HuH-7 (cell line): ENCODE results near the gene ARVCF.

ENCODE experiments used
- DNase-seq: peaks from one replicate; pipeline ENCODE4 v3.0.0; 2011; ENCODE audit warnings: low spot score

The ARVCF gene

DNA sequence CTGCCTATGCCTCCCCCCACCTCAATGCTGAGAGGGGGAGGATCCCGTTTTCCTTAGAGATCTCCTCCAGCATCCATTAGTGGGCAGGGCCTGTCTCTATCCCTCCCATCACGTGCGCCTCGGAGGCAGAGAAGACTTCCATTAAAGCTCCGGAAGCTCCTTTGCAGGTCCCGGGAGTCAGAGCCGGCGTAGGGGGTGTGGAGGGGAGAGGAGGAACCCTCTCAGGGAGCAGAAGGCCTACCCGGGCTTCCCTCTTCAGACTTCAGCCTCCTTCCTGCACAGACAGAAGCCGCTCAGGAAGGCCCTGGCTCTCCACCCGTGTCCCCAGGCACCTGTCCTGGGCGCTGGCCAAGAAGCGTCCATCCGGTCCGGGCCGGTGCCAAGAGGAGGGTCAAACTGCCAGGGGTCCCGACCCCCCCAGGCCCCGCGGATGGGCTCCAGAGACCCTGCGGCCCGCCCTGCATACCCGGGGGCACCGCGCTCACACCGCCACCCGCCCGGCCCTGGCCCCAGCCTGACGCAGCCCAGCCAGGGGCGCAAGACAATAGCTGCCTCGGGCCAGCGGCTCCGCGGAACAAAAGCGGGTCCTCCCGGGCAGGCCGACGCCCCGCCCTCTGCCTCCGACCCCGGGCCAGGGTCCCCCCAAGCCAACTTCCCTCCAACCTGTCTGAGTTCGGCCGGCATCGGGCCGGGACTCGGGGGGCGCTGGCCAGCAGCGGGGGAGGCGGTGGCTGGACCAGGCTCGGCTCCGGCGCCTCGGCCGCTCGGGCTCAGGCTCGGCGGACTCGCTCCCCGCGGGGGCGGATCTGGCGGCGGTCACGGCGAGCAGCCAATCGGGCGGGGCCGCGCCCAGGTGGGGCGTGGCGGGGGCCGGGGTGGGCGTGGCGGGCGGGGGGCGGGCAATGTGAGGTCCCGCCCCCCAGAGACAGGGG, 29.9 kb downstream of the ARVCF start:
- DNase-seq: peak; percentile 96

DNA sequence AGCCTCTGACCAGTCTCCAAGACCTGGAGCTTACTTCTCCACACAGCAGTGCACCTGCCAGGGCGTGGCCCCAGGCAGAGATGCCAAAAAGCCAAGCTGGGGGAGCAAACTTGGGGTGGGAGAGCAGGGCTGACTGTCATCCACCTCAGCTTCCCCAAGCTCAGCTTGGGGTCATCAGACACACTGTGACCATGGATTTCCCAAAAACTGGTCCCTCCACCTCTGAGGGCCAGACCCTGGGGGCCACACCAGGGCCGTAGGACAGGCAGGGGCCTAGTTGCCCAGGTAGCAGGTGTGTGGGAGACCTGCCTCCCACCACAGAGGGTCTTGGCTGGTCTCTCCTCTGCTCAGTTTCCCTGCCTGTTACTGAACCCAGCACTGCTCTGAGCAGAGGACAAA, 30.6 kb downstream of the ARVCF start:
- DNase-seq: no peak

- no peak for DNase-seq
Observed at GRCh38 chr22:19984851-19985811, 31.5 kb downstream of the ARVCF start.

DNA sequence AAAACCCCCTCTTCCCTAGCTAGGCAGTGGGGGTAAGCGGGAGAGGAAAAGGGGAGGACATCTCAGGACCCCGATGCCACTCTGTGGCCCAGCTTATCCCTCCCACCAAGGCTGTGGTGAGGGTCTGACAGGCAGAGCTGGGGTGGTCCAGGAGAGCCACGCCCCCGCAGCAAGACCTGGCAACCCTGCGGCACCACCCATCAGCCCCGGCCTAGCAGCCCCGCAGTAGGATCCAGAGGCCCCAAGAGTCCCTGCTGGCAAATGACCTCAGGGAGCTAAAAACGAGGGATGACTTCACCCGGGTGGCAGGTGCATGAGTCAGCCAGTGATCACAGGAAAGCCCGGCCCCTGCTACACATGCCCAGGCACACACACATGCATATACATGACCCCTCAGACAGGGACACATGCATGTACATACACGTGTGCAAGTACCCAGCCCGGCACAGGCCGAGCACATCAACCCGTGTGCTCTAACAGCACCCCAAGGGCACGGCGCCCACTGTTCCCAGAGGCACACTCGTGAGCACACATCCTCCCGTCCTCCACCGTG, 32.3 kb downstream of the ARVCF start:
- DNase-seq: no peak

DNA sequence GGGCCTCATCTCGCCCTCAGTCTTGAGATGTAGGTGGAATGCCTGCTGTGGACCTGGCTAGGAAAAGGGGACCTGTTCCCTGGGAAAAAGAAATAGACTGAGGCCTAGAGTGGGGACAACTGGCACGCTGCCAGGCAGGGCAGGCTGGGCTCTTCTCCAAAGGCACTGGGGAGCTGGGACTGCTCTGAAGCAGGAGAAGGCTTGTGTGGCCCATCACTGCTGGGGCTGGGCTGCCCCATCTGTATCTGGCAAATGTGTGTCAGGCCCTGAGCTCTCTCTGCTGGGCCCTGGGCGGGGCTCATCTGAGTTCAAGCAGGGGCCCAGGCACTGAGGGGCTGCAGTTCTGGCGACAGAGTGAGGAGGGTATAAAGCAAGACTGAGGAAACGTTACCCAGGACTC, 32.9 kb downstream of the ARVCF start:
- DNase-seq: no peak

DNA sequence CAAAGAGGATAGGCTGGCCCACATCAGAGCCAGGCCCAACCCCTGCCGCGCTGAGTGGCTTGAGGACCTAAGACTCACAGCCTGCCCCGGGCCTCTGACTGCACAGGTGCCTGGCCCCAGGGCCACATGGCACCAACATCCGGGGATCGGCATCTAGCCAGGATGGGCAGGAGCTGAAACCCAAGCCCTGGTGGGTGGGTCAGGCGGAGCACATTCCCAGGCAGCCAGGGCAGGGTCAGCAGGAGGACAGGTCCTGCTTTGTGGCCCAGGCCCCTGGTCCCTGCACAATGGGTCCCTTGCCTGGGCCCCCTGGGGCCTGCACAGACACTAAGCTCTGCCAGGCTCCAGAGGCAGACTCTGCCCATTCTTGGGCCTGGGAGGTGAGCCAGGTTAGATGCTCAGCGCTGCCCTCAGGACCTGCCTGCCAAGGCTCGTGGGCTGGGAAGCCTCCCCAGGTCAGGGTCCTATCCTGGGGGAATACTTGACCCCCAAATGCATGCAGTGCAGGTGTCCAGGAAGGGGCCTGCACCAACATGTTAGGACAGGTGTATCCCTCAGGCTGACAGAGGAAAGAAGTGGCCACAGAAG, 33.5 kb downstream of the ARVCF start:
- no peak for DNase-seq

GRCh38 chr22:19981961-19982920, 34.4 kb downstream of the ARVCF start:
- DNase-seq: no peak

- DNase-seq: no peak
Observed at GRCh38 chr22:19981171-19981960, 35.3 kb downstream of the ARVCF start.

- DNase-seq: no peak
Observed at GRCh38 chr22:19980766-19981165, 35.9 kb downstream of the ARVCF start.

DNA sequence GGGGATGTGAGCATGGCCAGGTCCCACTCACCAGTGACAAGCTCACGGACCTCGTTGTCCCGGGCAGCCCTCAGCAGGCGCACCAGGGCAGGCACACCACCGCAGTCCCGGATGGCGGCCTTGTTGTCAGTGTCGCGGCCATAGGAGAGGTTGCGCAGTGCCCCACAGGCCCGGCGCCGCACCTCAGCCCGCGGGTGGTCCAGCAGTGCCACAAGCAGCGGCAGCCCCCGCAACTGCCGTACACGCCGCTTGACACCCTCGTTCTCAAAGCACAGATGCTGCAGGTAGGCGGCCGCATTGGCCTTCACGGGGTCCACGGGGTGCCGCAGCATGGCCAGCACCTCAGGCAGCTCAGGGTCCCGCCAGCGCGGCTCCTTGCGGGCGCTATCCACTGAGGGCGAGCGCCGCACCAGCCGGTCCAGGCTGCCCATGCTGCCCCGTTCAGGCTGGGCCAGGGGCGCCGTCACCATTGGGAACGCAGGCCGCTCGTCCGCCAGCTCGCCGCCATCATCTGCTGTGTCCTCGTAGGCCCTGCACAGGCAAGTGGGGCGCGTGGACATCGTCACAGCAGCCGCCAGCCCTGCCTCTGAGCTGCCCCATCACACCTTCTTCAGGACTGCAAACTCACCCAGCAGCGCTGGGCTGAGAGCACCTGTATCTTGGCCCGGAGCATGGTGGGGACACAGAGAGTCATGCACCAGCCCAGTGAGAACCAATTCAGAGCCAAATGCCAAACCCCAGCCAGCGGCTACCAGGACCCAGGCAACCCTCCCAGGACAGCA, 36.7 kb downstream of the ARVCF start:
- no peak for DNase-seq

GRCh38 chr22:19978748-19979147, 37.9 kb downstream of the ARVCF start:
- no peak for DNase-seq

DNA sequence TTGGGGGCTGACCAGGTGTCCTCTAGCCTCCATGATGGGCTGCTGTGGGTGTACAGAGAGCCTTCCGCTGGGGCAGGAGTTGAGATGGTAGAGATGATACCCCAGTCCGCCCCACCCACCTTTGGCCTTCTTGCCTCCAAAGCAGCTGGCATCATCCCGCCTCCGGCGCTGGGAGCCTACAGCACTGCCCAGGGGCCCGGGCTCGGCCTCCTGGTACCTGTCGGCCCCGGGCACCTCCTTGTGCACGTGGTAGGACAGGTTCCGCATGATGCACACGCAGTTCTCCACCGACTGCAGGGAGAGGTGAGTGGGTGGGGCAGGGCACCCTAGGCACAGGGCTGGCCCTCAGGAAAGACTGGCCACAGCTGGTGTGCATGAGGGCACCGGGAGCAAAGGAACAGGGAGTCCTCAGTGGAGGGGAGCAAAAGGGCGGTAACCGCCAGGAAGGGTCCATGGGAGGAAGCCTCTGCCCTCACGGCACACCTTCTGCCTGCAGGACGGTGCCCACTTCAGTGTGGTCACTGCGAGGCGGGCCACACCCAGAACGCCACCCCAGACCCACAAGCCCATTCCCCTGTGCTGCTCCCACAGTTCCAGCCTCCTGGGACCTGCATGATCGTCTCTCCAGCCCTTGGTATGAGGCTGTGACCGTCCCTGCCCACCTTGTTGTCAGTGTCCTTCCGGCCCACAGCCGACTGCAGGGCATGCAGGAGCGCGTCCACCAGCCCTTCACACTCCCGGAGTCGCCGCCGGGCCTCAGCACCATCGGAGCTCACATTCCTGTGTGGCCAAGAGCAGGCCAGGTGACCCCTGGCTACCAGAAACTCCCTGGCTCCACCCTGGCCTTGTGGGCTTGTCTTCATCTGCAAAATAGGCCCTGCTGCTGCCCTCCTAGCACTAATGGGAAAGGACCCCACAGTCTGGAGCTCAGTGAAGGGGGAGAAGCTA, 39.1 kb downstream of the ARVCF start:
- no peak for DNase-seq

- no peak for DNase-seq
Observed at GRCh38 chr22:19976671-19977070, 40.0 kb downstream of the ARVCF start.

DNA sequence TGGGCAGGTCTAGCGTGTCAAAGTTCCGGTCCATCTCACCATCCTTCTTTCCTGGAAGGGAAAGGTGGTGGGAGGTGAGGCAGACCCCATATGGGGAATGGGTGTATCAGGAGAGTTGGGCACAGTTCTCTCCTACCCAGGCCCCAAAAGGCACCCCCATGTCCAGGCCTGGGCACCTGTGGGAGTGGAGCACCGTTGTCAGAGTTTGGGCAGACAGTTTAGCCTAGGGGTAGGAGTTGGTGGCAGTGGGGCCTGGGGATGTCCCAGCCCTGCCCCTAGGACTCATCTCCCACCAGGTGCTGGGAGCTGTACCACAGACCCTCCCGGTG, 41.0 kb downstream of the ARVCF start:
- no peak for DNase-seq

DNA sequence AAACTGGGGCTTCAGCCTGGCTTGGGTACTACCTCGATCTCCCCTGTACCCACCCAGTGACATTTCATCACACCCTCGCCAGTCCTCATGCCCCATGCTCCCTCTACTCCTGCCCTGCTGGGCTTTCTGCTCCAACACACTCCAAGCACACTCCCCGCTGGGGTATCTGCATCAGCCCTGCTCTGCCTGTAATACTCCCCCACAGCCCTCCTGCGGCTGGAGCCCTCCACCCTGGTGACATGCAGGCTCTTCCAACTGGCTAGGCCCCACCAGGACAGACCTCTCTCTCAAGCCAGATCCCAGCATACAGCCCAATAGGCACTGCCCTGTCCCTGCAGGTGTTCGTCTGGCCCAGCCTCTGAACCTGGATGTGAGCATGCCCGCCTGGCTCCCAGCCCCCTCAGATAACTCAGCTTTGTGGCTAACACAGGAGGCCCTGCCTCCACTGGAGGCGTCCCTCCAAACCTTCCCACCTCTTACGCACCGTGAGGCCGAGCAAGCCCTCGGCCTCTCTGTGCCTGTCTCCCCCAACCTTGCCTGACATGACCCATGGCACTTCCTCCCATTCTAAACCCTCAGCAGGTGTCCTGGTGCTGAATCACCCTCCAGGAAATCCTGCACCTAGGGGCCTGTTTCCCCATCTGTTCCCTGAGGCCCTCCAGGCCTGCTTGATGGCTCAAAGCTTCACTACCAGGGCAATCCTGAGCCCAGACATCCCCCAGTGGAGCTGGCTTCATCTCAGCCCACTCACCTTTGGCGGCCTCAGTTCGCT, 41.5 kb downstream of the ARVCF start:
- no peak for DNase-seq

- peak; percentile 86 for DNase-seq
Observed at GRCh38 chr22:19974268-19974861, 42.3 kb downstream of the ARVCF start.
